Esophagus muscularis mucosa (tissue), 4 donors: ENCODE data around the gene STAP2. TPM values are rescaled to one million over a fixed set of nuclear protein-coding genes. Genes with fewer than 3 reads are reported as not detected.

Experiments
- DNase-seq: peaks from one replicate; pipeline ENCODE4 v3.0.0-alpha.2; 2017; ENCODE audit errors: extremely low spot score
- H3K27ac ChIP-seq, 4 donors: fragments of 200-600 bp; sonication (generic); replicated peaks in 1 of 4; 1 replicate in 3 of 4; 2 replicates in 1 of 4; pipeline ENCODE4 v1.5.1; 2016 to 2019; ENCODE audit warnings: mild to moderate bottlenecking in 1 of 4
- H3K27me3 ChIP-seq, 4 donors: fragments of 200-600 bp; sonication (generic); one replicate each; pipeline versions ENCODE4 v1.5.1 to v1.6.0; 2016 to 2019
- H3K36me3 ChIP-seq, 4 donors: fragments of 200-600 bp; sonication (generic); one replicate each; pipeline ENCODE4 v1.5.1; 2016 to 2019
- H3K4me1 ChIP-seq, 4 donors: fragments of 200-600 bp; sonication (generic); one replicate each; pipeline ENCODE4 v1.5.1; 2016 to 2019
- H3K4me3 ChIP-seq, 4 donors: fragments of 200-600 bp; sonication (generic); 1 replicate in 2 of 4; 2 replicates in 2 of 4; pipeline ENCODE4 v1.5.1; 2016 to 2019; ENCODE audit warnings: mild to moderate bottlenecking in 4 of 4, moderate library complexity in 1 of 4
- H3K9me3 ChIP-seq, 4 donors: fragments of 200-600 bp; sonication (generic); 1 replicate in 3 of 4; 2 replicates in 1 of 4; pipeline ENCODE4 v1.5.1; 2016 to 2019
- CTCF ChIP-seq, 3 experiments: fragments of 200-600 bp in 2 of 3; fragments of 450-650 bp in 1 of 3; sonication (generic) in 2 of 3; IDR thresholded peaks; one replicate each; pipeline ENCODE4 v1.5.1; 2017 to 2019; ENCODE audit warnings: antibody characterized with exemption in 3 of 3, mild to moderate bottlenecking in 2 of 3, moderate library complexity in 1 of 3
- EP300 ChIP-seq: sonication (generic); formaldehyde crosslinking; IDR thresholded peaks from one replicate; pipeline ENCODE4 v1.6.1; 2017; ENCODE audit warnings: antibody characterized with exemption
- POLR2A ChIP-seq: fragments of 450-650 bp; IDR thresholded peaks from one replicate; pipeline ENCODE4 v1.6.1; 2017; ENCODE audit warnings: antibody characterized with exemption, moderate library complexity, mild to moderate bottlenecking, low read depth
- POLR2AphosphoS5 ChIP-seq, 2 donors: sonication (generic); formaldehyde crosslinking; IDR thresholded peaks; one replicate each; pipeline ENCODE4 v1.6.1; 2017; ENCODE audit warnings: antibody characterized with exemption in 2 of 2
- WGBS: methylation state at CpG from one replicate; pipeline ENCODE4 v1.1.5; 2018; 5-methylcytosine and 5-hydroxymethylcytosine counted together
- intact Hi-C: fragments of 100-400 bp; cut with DNase I; formaldehyde crosslinking; loops from one replicate; pipeline ENCODE4 v1.15.1; 2023
- total RNA-seq, 4 donors: library from RNA; depleted of rRNA; stranded (reverse); fragments of >200 nt; gene quantifications; one replicate each; pipeline versions ENCODE4 v1.1.0 to v1.2.1, GENCODE V29; 2016

Gene STAP2
- total RNA-seq, 4 donors from 2014 or later, result 0.52 to 3.3 (median 1.7) TPM; not detected in 1

DNA sequence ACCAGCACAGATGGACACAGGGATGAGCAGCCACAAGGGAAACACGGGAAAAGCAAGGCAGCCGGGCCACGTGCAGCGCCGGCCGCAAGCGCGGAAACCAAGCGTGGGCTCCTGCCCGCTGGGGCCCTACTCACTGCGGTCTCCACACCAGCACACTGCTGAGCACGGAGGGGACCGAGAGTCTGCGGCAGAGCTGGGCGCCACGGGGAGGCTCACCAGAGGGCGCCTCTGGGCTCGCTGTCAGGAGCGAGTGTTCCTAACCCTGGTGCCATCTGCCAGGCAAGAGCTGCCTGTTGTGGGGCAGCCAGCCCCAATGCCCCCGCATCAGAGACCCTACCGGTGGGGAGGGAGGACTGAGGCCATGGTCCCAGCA is 31.2 kb upstream of the STAP2 start:
- Histone ChIP-seq H3K4me1 (peaks cover 74 to 81% (median 77%) of the 10 kb centered on the region in 4 donors), H3K4me3 (peak overlapping the region; percentile 12 to 45 (median 28))

GRCh38 chr19:4369109-4369887 is 30.7 kb upstream of the STAP2 start:
- Histone ChIP-seq H3K4me3 (peak overlapping the region; percentile 12 to 45 (median 28)), H3K9me3 (no peaks in the 10 kb centered on the region), H3K27me3 (no peaks in the 10 kb centered on the region), H3K36me3 (peaks cover 14 to 34% (median 28%) of the 10 kb centered on the region in 4 donors), H3K4me1 (peaks cover 68 to 75% (median 71%) of the 10 kb centered on the region in 4 donors), H3K27ac (peak overlapping the region; percentile 54 to 88 (median 76))
- 39% methylated on average over 19 of the region's 25 CpGs for WGBS
- intact Hi-C loops, result no loop called here
- DNase-seq, result no peak
- TF ChIP-seq POLR2AphosphoS5 (IDR thresholded peaks at IDR 0.05) (peak in 1 of 2 donors; percentile 29), EP300 (no peak)

More for the DNA sequence above, 31.2 kb upstream of the STAP2 start:
- Histone ChIP-seq H3K36me3 (peaks cover 12 to 32% (median 23%) of the 10 kb centered on the region in 4 donors), H3K27ac (peak overlapping the region; percentile 54 to 88 (median 76)), H3K27me3 (no peaks in the 10 kb centered on the region), H3K9me3 (no peaks in the 10 kb centered on the region)
- WGBS, result 34% methylated on average over 7 of the region's 21 CpGs
- DNase-seq, result no peak
- intact Hi-C loops, result loop anchor here (1.0 kb wide), 1 partner anchor 25 kb away; no protein-coding TSS in a partner anchor
- TF ChIP-seq POLR2AphosphoS5 (IDR thresholded peaks at IDR 0.05) (peak in 1 of 2 donors; percentile 53), EP300 (no peak), POLR2A (no peak), CTCF (IDR thresholded peaks at IDR 0.05) (peak; percentile 53 to 68 (median 62))

GRCh38 chr19:4368128-4368820 is 29.6 kb upstream of the STAP2 start:
- peaks cover 24 to 45% (median 39%) of the 10 kb centered on the region in 4 donors for H3K36me3 ChIP-seq
- no peak for DNase-seq
- H3K27me3 ChIP-seq, result no peaks in the 10 kb centered on the region
- 44% methylated on average over 17 of the region's 19 CpGs for WGBS
- intact Hi-C loops, result no loop called here
- no peak overlapping the region for H3K4me3 ChIP-seq
- no peak for TF ChIP-seq POLR2A
- no peak for TF ChIP-seq POLR2AphosphoS5 (IDR thresholded peaks at IDR 0.05)
- H3K4me1 ChIP-seq, result peaks cover 58 to 65% (median 61%) of the 10 kb centered on the region in 4 donors
- H3K9me3 ChIP-seq, result no peaks in the 10 kb centered on the region
- H3K27ac ChIP-seq, result peak overlapping the region; percentile 54 to 88 (median 76)

DNA sequence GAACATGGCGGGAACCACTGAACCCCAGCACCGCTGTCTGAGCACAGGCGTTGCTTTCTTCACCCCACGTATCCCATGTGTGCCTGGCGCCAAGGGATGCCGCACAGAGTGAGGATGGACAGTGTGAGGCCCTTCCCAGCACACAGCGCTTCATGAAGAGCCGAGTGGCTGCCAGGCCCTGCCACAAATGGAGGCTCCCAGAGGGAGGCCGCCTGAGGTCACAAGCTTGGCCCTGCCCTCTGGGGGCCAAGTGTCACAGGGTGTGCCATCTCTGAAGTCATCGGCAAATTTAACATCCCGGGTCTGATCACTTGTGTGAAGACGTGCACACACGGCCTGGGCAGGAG is 29.1 kb upstream of the STAP2 start:
- TF ChIP-seq CTCF (IDR thresholded peaks at IDR 0.05) (no peak), EP300 (no peak), POLR2AphosphoS5 (IDR thresholded peaks at IDR 0.05) (no peak), POLR2A (no peak)
- Histone ChIP-seq H3K4me1 (peaks cover 52 to 60% (median 56%) of the 10 kb centered on the region in 4 donors), H3K27me3 (no peaks in the 10 kb centered on the region), H3K4me3 (no peak overlapping the region), H3K36me3 (peaks cover 26 to 50% (median 44%) of the 10 kb centered on the region in 4 donors), H3K27ac (peak overlapping the region; percentile 54 to 88 (median 76)), H3K9me3 (no peaks in the 10 kb centered on the region)
- intact Hi-C loops, result no loop called here
- DNase-seq, result no peak
- WGBS, result 87% methylated on average over 9 of the region's 13 CpGs

DNA sequence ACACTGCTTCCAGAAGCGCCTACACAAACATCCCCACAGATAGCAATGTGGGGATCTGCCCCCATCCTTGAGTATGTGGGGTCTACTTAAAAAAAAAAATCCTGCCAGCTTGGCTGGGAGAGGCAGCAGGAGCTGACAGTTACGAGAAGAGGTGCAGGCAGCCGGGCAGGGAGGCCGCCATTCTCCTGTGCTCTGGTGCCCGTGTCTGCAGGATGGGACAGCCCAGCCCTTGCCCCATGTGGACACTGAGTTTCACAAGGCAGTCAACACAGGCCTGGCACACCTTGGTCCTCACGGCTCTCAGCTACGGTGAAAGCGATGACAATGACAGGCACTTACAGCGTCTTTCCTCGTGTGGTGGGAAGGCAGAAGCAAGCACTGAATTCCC is 28.7 kb upstream of the STAP2 start:
- WGBS, result 79% methylated on average over 9 of the region's 10 CpGs
- intact Hi-C loops, result no loop called here

More for the DNA sequence above, 28.7 kb upstream of the STAP2 start:
- no peaks in the 10 kb centered on the region for H3K9me3 ChIP-seq
- DNase-seq, result no peak
- TF ChIP-seq CTCF (IDR thresholded peaks at IDR 0.05) (no peak), POLR2AphosphoS5 (IDR thresholded peaks at IDR 0.05) (no peak), POLR2A (no peak), EP300 (no peak)
- peaks cover 26 to 54% (median 48%) of the 10 kb centered on the region in 4 donors for H3K36me3 ChIP-seq
- peak overlapping the region in 2 of 4 donors; percentile 18 to 54 for H3K27ac ChIP-seq
- no peak overlapping the region for H3K4me3 ChIP-seq
- H3K4me1 ChIP-seq, result peaks cover 48 to 56% (median 51%) of the 10 kb centered on the region in 4 donors
- H3K27me3 ChIP-seq, result no peaks in the 10 kb centered on the region
